BLaER1 treated with 17β-estradiol and CSF1 and Interleukin-3, amounts not matched to agents 10 nM and 100 nM (cell line): Measurements from ENCODE around the gene DISC1.
A peak's percentile ranks its signal among the peaks of the same experiment; 100 is the strongest.

Experiments
- H3K27ac ChIP-seq, 11 experiments: shearing (Covaris generic); formaldehyde crosslinking; 2 replicates each; pipeline ENCODE4 v1.8.1; 2022
- H3K27me3 ChIP-seq, 11 experiments: shearing (Covaris generic); formaldehyde crosslinking; 2 replicates each; pipeline ENCODE4 v1.8.1; 2022
- H3K36me3 ChIP-seq, 11 experiments: shearing (Covaris generic); formaldehyde crosslinking; 2 replicates each; pipeline ENCODE4 v1.8.1; 2022
- H3K4me1 ChIP-seq, 10 experiments: shearing (Covaris generic); formaldehyde crosslinking; 2 replicates each; pipeline ENCODE4 v1.8.1; 2022
- H3K4me2 ChIP-seq, 11 experiments: shearing (Covaris generic); formaldehyde crosslinking; 2 replicates each; pipeline ENCODE4 v1.8.1; 2022
- H3K4me3 ChIP-seq, 10 experiments: shearing (Covaris generic); formaldehyde crosslinking; 2 replicates each; pipeline ENCODE4 v1.8.1; 2022
- H3K9ac ChIP-seq, 11 experiments: shearing (Covaris generic); formaldehyde crosslinking; 2 replicates each; pipeline ENCODE4 v1.8.1; 2022
- H3K9me3 ChIP-seq, 11 experiments: shearing (Covaris generic); formaldehyde crosslinking; replicated peaks in 1 of 11; 2 replicates each; pipeline ENCODE4 v1.8.1; 2022
- H4K20me1 ChIP-seq, 11 experiments: shearing (Covaris generic); formaldehyde crosslinking; 2 replicates each; pipeline ENCODE4 v1.8.1; 2022
- Cebpa-rat ChIP-seq, 11 experiments: shearing (Covaris generic); IDR thresholded peaks; 2 replicates each; pipeline ENCODE4 v1.8.1; 2022

Gene DISC1

DNA sequence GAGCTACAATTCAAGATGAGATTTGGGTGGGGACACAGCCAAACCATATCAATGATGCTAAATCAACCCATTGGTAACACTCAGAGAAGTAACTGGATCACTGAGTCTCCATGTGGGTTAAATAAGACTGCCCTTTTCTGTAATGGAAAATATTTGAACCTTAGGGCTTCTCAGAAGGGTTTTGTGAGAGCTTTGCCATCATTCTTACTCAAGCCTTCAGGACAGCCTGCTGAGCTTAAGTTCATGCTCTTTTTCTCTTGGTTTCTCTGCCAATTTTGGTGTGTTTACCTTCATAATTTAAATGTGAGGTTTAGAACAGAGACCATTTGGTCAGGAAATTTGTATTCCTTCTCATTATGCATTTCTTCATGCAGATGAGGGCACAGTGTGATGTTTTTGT is 74.7 kb downstream of the DISC1 start:
- no peak for TF ChIP-seq Cebpa-rat (IDR thresholded peaks at IDR 0.05)
- Histone ChIP-seq H3K4me3 (no peak overlapping the region), H3K36me3 (peaks cover 6 to 75% (median 44%) of the 10 kb centered on the region in 11 experiments; a peak in 19 of 22 replicates), H4K20me1 (peaks cover 0 to 14% (median 0%) of the 10 kb centered on the region in 11 experiments; a peak in 2 of 22 replicates), H3K4me1 (peaks cover 0 to 24% (median 6%) of the 10 kb centered on the region in 10 experiments; a peak in 11 of 20 replicates), H3K4me2 (no peak overlapping the region), H3K27me3 (no peaks in the 10 kb centered on the region), H3K9ac (no peak overlapping the region), H3K9me3 (peaks cover 0 to 11% (median 4%) of the 10 kb centered on the region in 11 experiments; a peak in 6 of 22 replicates), H3K27ac (no peak overlapping the region)

DNA sequence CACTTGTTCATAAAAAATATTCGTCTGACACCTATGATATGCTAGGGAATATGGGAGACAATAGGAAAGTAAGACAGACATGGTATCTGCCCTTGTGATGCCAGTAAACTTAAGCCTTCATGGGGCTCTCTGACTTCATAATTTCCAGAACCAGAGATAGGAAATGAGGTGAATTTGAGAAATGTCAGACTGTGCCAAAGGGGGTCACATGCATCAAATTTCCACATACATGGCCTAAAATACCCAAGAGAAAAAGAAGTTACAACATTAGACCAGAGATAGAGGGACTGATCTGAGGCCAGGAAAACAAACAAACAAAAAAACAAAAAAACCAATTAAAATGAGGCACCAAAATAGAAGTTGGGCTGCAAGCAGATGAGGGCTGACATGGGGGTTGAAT is 75.7 kb downstream of the DISC1 start:
- Histone ChIP-seq H3K4me1 (peaks cover 0 to 30% (median 6%) of the 10 kb centered on the region in 10 experiments; a peak in 11 of 20 replicates), H3K27me3 (no peaks in the 10 kb centered on the region), H3K27ac (no peak overlapping the region), H3K36me3 (peaks cover 6 to 75% (median 45%) of the 10 kb centered on the region in 11 experiments; a peak in 19 of 22 replicates), H3K4me2 (no peak overlapping the region), H3K9ac (no peak overlapping the region), H3K9me3 (peaks cover 0 to 11% (median 4%) of the 10 kb centered on the region in 11 experiments; a peak in 6 of 22 replicates), H3K4me3 (no peak overlapping the region), H4K20me1 (peaks cover 0 to 14% (median 0%) of the 10 kb centered on the region in 11 experiments; a peak in 2 of 22 replicates)
- TF ChIP-seq Cebpa-rat (IDR thresholded peaks at IDR 0.05), result no peak

DNA sequence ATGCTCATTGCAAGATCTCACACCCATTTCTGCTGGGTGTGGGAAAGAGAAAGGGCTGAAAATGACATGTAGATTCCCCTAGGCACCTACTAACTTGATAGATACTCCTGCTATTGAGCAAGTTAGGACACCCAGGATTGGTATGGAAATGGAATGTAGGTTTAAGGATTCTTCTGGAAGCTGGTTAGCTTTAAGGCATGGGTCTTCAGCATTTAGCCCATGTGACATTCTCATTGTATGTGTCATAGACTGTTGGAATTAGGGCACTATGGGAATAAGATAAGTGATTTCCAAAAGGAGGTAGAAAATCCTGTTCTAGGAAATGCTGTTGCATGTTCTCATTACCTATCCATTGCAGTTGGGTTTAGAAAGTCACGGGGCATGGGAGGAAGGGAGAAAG is 76.2 kb downstream of the DISC1 start:
- H3K9me3 ChIP-seq, result peaks cover 0 to 11% (median 4%) of the 10 kb centered on the region in 11 experiments; a peak in 6 of 22 replicates
- no peak overlapping the region for H3K4me2 ChIP-seq
- H3K4me3 ChIP-seq, result no peak overlapping the region
- H3K9ac ChIP-seq, result no peak overlapping the region
- H4K20me1 ChIP-seq, result peaks cover 0 to 14% (median 0%) of the 10 kb centered on the region in 11 experiments; a peak in 2 of 22 replicates
- TF ChIP-seq Cebpa-rat (IDR thresholded peaks at IDR 0.05), result no peak
- H3K4me1 ChIP-seq, result peaks cover 0 to 30% (median 6%) of the 10 kb centered on the region in 10 experiments; a peak in 11 of 20 replicates
- H3K27ac ChIP-seq, result no peak overlapping the region
- H3K36me3 ChIP-seq, result peaks cover 6 to 75% (median 42%) of the 10 kb centered on the region in 11 experiments; a peak in 19 of 22 replicates
- H3K27me3 ChIP-seq, result no peaks in the 10 kb centered on the region

DNA sequence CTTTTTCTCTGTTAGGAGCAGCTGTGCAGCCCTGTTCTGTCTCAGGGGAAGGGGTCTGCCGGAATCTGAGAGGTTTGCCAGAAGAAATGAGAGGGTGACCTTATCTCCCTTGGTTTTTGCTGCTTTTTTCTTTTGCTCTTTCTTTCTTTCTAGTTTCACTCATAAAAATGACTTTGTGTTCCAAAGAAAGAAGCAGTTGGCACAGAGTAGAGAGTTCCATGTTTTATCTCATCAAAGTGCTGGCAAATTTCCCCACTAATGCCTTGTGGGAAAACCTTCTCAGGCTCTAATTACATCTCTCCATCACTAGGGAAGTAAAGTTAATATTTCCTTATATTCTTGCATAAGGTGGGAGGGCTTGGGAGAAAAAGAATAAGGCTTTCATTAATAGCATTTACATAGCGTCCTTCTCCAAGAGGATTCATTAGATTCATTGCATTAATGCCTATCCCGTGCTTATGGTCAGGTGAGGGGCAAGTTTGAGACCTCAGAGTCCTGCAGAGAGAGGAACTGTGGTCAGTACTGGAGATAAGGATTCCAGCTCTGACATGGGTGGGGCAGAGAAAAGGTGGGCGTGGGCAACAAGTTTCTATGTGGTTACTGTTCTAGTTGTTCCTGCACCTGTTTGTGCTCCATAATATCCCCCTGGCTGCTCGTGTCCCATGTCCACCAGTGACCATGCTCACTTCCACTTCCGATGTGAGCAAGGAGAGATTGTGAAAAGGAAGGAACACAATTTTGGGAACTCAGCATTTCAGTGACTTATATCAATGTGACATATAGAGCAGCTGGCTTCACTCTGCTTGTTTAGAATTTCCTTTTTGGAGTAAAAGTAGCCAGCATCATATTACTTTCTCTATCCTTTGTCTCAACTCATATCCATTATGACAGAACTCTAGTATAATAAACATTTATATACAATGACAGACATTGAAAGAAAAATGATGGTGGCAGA is 79.5 kb downstream of the DISC1 start:
- Histone ChIP-seq H3K9ac (no peak overlapping the region), H3K27me3 (no peaks in the 10 kb centered on the region), H3K4me2 (0 out of 22 replicates have a peak overlapping the region, but pooled peaks of 1 of the 11 experiments have one; percentile 31), H3K36me3 (peaks cover 6 to 84% (median 49%) of the 10 kb centered on the region in 11 experiments; a peak in 18 of 22 replicates), H3K4me3 (no peak overlapping the region), H3K9me3 (peaks cover 0 to 11% (median 3%) of the 10 kb centered on the region in 11 experiments; a peak in 5 of 22 replicates), H4K20me1 (0 out of 22 replicates have a peak, but pooled peaks cover 0 to 5% (median 0%) of the 10 kb centered on the region in 11 experiments), H3K27ac (no peak overlapping the region), H3K4me1 (peaks cover 0 to 12% (median 0%) of the 10 kb centered on the region in 10 experiments; a peak in 3 of 20 replicates)
- no peak for TF ChIP-seq Cebpa-rat (IDR thresholded peaks at IDR 0.05)

DNA sequence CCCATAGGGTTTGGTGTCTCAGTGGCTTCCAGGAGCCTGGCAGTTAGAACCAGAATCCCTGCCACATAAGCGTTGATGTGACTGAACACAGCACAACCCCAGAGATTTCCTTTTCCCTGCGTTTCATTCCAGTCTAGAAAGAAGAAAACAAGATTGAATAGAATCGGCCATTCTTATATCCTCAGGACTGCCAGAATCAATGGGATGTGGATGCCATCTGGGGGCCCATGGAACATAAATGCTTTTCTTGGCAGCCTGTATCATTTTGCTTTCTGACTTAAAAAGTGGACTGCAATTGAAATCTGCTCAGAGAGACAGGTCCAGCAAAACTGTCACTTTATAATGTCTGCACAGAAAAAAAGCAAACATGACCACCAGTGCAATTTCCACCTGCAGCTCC is 80.3 kb downstream of the DISC1 start:
- TF ChIP-seq Cebpa-rat (IDR thresholded peaks at IDR 0.05), result no peak
- H3K9ac ChIP-seq, result no peak overlapping the region
- no peak overlapping the region for H3K4me3 ChIP-seq
- H3K27ac ChIP-seq, result no peak overlapping the region
- H3K4me2 ChIP-seq, result no peak overlapping the region
- H3K4me1 ChIP-seq, result peaks cover 0 to 12% (median 0%) of the 10 kb centered on the region in 10 experiments; a peak in 3 of 20 replicates
- 0 out of 22 replicates have a peak, but pooled peaks cover 0 to 5% (median 0%) of the 10 kb centered on the region in 11 experiments for H4K20me1 ChIP-seq
- no peaks in the 10 kb centered on the region for H3K27me3 ChIP-seq
- peaks cover 6 to 85% (median 46%) of the 10 kb centered on the region in 11 experiments; a peak in 18 of 22 replicates for H3K36me3 ChIP-seq
- peaks cover 0 to 15% (median 3%) of the 10 kb centered on the region in 11 experiments; a peak in 6 of 22 replicates for H3K9me3 ChIP-seq

DNA sequence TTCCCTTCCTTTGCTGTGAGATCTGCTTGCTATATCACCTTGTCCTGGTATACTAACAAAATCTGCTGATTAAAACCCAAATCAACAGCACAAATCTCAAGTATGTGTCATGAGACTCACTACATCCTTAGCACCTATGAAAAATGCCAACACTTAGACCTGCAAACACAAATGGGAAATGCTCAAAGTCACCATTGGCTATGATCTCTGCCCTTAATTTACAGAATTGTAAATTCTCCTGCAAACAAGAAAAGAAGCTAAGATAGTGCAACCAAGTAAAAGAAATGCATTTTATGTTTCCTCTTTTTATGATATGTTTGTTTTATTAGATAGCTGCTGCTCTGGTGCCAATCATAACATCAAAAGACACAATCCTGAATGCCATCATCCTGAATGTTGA is 80.8 kb downstream of the DISC1 start:
- H3K4me1 ChIP-seq, result peaks cover 0 to 12% (median 0%) of the 10 kb centered on the region in 10 experiments; a peak in 3 of 20 replicates
- TF ChIP-seq Cebpa-rat (IDR thresholded peaks at IDR 0.05), result no peak
- peaks cover 6 to 85% (median 46%) of the 10 kb centered on the region in 11 experiments; a peak in 18 of 22 replicates for H3K36me3 ChIP-seq
- H3K27ac ChIP-seq, result no peak overlapping the region
- no peak overlapping the region for H3K4me3 ChIP-seq
- H3K27me3 ChIP-seq, result no peaks in the 10 kb centered on the region
- peaks cover 2 to 20% (median 7%) of the 10 kb centered on the region in 11 experiments; a peak in 16 of 22 replicates for H3K9me3 ChIP-seq
- no peak overlapping the region for H3K4me2 ChIP-seq
- H3K9ac ChIP-seq, result no peak overlapping the region
- 0 out of 22 replicates have a peak, but pooled peaks cover 0 to 5% (median 0%) of the 10 kb centered on the region in 11 experiments for H4K20me1 ChIP-seq

DNA sequence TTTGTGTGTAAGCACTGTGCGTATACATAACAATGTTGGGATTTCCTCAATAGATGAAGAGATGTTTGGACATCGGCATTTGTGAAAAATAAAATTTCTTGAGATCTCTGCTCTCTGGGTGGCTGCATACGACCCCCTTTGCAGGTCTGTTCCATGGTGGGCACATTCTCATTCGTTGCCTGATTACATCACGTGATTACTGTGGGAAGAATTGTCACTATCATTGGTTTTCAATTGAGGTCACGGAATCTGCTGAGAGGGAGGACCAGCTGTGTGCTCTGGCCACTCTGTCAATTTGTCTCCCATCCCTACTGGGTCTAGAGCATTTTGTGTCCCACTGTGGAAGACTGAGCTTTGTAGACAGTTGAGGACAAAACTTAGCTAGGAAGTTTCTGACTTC is 81.8 kb downstream of the DISC1 start:
- Histone ChIP-seq H3K9me3 (peaks cover 10 to 25% (median 15%) of the 10 kb centered on the region in 11 experiments; a peak in 19 of 22 replicates), H3K27ac (no peak overlapping the region), H3K4me1 (peaks cover 0 to 12% (median 0%) of the 10 kb centered on the region in 10 experiments; a peak in 3 of 20 replicates), H3K9ac (no peak overlapping the region), H3K4me2 (no peak overlapping the region), H3K4me3 (no peak overlapping the region), H3K27me3 (no peaks in the 10 kb centered on the region), H4K20me1 (0 out of 22 replicates have a peak, but pooled peaks cover 0 to 5% (median 0%) of the 10 kb centered on the region in 11 experiments), H3K36me3 (peaks cover 4 to 83% (median 43%) of the 10 kb centered on the region in 11 experiments; a peak in 15 of 22 replicates)
- no peak for TF ChIP-seq Cebpa-rat (IDR thresholded peaks at IDR 0.05)

DNA sequence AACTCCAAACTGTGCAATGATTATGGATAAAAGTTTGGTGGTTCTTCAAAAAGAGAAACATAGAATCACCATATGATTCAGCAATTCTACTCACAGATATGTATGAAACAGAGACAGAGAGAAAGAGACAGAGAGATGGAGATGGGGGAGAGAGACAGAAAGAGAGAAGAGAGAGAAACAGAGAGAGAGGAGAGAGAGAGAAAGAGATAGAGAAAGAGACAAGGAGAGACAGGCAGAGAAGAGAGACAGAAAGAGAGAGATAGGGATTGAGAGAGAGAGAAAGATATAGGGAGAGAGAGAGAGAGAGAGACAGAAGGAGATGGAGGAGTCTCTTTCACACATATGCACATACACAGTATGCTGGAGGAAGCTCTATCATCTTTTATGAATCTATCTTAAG is 87.8 kb downstream of the DISC1 start:
- H3K27me3 ChIP-seq, result no peaks in the 10 kb centered on the region
- no peaks in the 10 kb centered on the region; a peak in 1 of 22 replicates for H4K20me1 ChIP-seq
- no peak overlapping the region for H3K4me2 ChIP-seq
- no peak overlapping the region for H3K9ac ChIP-seq
- H3K9me3 ChIP-seq, result peaks cover 8 to 20% (median 12%) of the 10 kb centered on the region in 11 experiments; a peak in 19 of 22 replicates
- no peak overlapping the region for H3K27ac ChIP-seq
- peaks cover 0 to 70% (median 19%) of the 10 kb centered on the region in 11 experiments; a peak in 12 of 22 replicates for H3K36me3 ChIP-seq
- no peaks in the 10 kb centered on the region for H3K4me1 ChIP-seq
- H3K4me3 ChIP-seq, result no peak overlapping the region
- no peak for TF ChIP-seq Cebpa-rat (IDR thresholded peaks at IDR 0.05)
